Pancreas (tissue), 10 donors: ENCODE results near the gene PHGDH. TPM values are rescaled to one million over a fixed set of nuclear protein-coding genes. Genes with fewer than 3 reads are reported as not detected.

Source experiments
- ATAC-seq, 4 donors: fragments of 200-7000 bp; cut with Tn5 transposase; one replicate each; pipeline versions ENCODE4 v1.8.0 to v1.9.1; 2020; ENCODE audit warnings: mild to moderate bottlenecking in 4 of 4, moderate library complexity in 4 of 4
- DNase-seq, 6 donors: peaks; one replicate each; pipeline ENCODE4 v3.0.0-alpha.2; 2020
- FAIRE-seq: peaks from 2 replicates; lab custom pipeline; 2012; peaks lifted over from hg19 to GRCh38; lab: Jason Lieb, UNC
- H3K27ac ChIP-seq, 4 donors: fragments of 200-600 bp; sonication (generic); 1 replicate in 3 of 4; 2 replicates in 1 of 4; pipeline versions ENCODE4 v1.5.0 to v1.8.0; 2020
- H3K27me3 ChIP-seq, 4 donors: fragments of 200-600 bp; one replicate each; pipeline ENCODE4 v1.8.0; 2021
- H3K36me3 ChIP-seq, 3 donors: fragments of 200-600 bp; sonication (generic) in 1 of 3; one replicate each; pipeline versions ENCODE4 v1.5.0 to v1.8.0; 2020 to 2021
- H3K4me1 ChIP-seq, 3 donors: fragments of 200-600 bp; one replicate each; pipeline ENCODE4 v1.8.0; 2021
- H3K4me3 ChIP-seq, 4 donors: fragments of 200-600 bp; sonication (generic) in 2 of 4; one replicate each; pipeline versions ENCODE4 v1.5.0 to v1.8.0; 2020 to 2021
- H3K9me3 ChIP-seq, 4 donors: fragments of 200-600 bp; one replicate each; pipeline ENCODE4 v1.8.0; 2021
- CTCF ChIP-seq, 4 donors: fragments of 200-600 bp; sonication (generic) in 3 of 4; IDR thresholded peaks; one replicate each; pipeline versions ENCODE4 v1.5.0 to v1.8.0; 2021; ENCODE audit warnings: antibody characterized with exemption in 4 of 4
- WGBS, 2 donors: extraction: QIAGEN DNeasy Blood & Tissue Kit; methylation state at CpG; one replicate each; pipeline ENCODE4 v1.1.7; 2013; 5-methylcytosine and 5-hydroxymethylcytosine counted together
- intact Hi-C, 3 donors: fragments of 100-400 bp; cut with DNase I; formaldehyde crosslinking; loops; one replicate each; pipeline versions ENCODE4 v1.11.1 to v1.14.2; 2022
- polyA plus RNA-seq, 2 donors: library from polyadenylated mRNA; stranded (reverse); fragments of 200-250 nt; gene quantifications; one replicate each; pipeline ENCODE4 v1.2.3, GENCODE V29; 2013
- total RNA-seq, 6 donors: library from RNA; stranded (reverse); fragmentation: NEBNext Ultra II Directional in 4 of 6; extraction: Animal tissue kit (Norgen Biotek cat#: 25700) in 4 of 6; gene quantifications; one replicate each; pipeline versions ENCODE4 v1.2.1 to v1.2.4, GENCODE V29; 2021 to 2023
- donor health status: healthy with polysubstance abuse.
- donor health status: DM: no; HTN: no; CAD: no; lungs with moderate emphysema.
- donor health status: DM: no; HTN: no; CAD: no.
- donor health status: control.
- donor health status: control.
- donor health status: Bipolar disorder and iron deficiency.
- donor health status: DM: yes; HTN: yes; CAD: no.
- donor health status: DM: no; HTN: no; CAD: no.
- donor health status: DM: no; HTN: no; CAD: no.
- donor health status: DM: yes; HTN: yes; CAD: no.

PHGDH gene
- total and polyA plus RNA-seq, 8 donors: 28.2 to 357 (median 70.4) TPM

- Histone ChIP-seq H3K9me3 (no peaks in the 10 kb centered on the region), H3K4me1 (peaks cover 0 to 6% (median 0%) of the 10 kb centered on the region in 3 donors), H3K27ac (no peak overlapping the region), H3K36me3 (no peaks in the 10 kb centered on the region), H3K27me3 (no peaks in the 10 kb centered on the region), H3K4me3 (no peak overlapping the region)
- intact Hi-C loops: no loop called here
- DNase-seq (no peak), FAIRE-seq (no peak), ATAC-seq (no peak)
- no peak for TF ChIP-seq CTCF (IDR thresholded peaks at IDR 0.05)
These were observed 29.6 kb upstream of the PHGDH start for GRCh38 chr1:119682141-119682540.

GRCh38 chr1:119683893-119684292, 27.8 kb upstream of the PHGDH start:
- no peaks in the 10 kb centered on the region for H3K9me3 ChIP-seq
- peaks cover 0 to 6% (median 0%) of the 10 kb centered on the region in 3 donors for H3K4me1 ChIP-seq
- no peaks in the 10 kb centered on the region for H3K27me3 ChIP-seq
- ATAC-seq (no peak), FAIRE-seq (no peak), DNase-seq (no peak)
- TF ChIP-seq CTCF (IDR thresholded peaks at IDR 0.05): no peak
- intact Hi-C loops: no loop called here
- WGBS, 2 donors: 90 to 94% methylated on average over 1 of the region's 1 CpG
- no peak overlapping the region for H3K27ac ChIP-seq
- H3K4me3 ChIP-seq: no peak overlapping the region
- no peaks in the 10 kb centered on the region for H3K36me3 ChIP-seq

GRCh38 chr1:119686661-119687060, 25.1 kb upstream of the PHGDH start:
- intact Hi-C loops: no loop called here
- Histone ChIP-seq H3K4me3 (no peak overlapping the region), H3K4me1 (peaks cover 0 to 6% (median 0%) of the 10 kb centered on the region in 3 donors), H3K9me3 (no peaks in the 10 kb centered on the region), H3K36me3 (no peaks in the 10 kb centered on the region), H3K27me3 (no peaks in the 10 kb centered on the region), H3K27ac (peak overlapping the region in 2 of 4 donors; percentile 53 to 56)
- peak in 3 of 6 donors; percentile 32 to 66 (median 35) for DNase-seq
- 28 to 34% methylated on average over 3 of the region's 3 CpGs for WGBS, 2 donors
- TF ChIP-seq CTCF (IDR thresholded peaks at IDR 0.05): no peak
- no peak for FAIRE-seq
- ATAC-seq: peak; percentile 76 to 93 (median 88)

GRCh38 chr1:119687434-119688079, 24.2 kb upstream of the PHGDH start:
- Histone ChIP-seq H3K4me1 (peaks cover 0 to 6% (median 0%) of the 10 kb centered on the region in 3 donors), H3K27me3 (no peaks in the 10 kb centered on the region), H3K9me3 (no peaks in the 10 kb centered on the region), H3K36me3 (no peaks in the 10 kb centered on the region), H3K27ac (peak overlapping the region in 2 of 4 donors; percentile 22 to 53), H3K4me3 (no peak overlapping the region)
- ATAC-seq (peak in 2 of 4 donors; percentile 38 to 51), DNase-seq (no peak), FAIRE-seq (no peak)
- intact Hi-C loops: no loop called here
- WGBS, 2 donors: 49 to 53% methylated on average over 2 of the region's 2 CpGs
- TF ChIP-seq CTCF (IDR thresholded peaks at IDR 0.05): no peak

GRCh38 chr1:119688810-119689209, 22.9 kb upstream of the PHGDH start:
- no peak overlapping the region for H3K4me3 ChIP-seq
- H3K27me3 ChIP-seq: no peaks in the 10 kb centered on the region
- TF ChIP-seq CTCF (IDR thresholded peaks at IDR 0.05): no peak
- intact Hi-C loops: no loop called here
- peaks cover 0 to 6% (median 0%) of the 10 kb centered on the region in 3 donors for H3K4me1 ChIP-seq
- ATAC-seq (no peak), DNase-seq (no peak), FAIRE-seq (no peak)
- H3K9me3 ChIP-seq: no peaks in the 10 kb centered on the region
- no peaks in the 10 kb centered on the region for H3K36me3 ChIP-seq
- H3K27ac ChIP-seq: no peak overlapping the region
